Measurements from ENCODE around the gene CASS4.

DNA sequence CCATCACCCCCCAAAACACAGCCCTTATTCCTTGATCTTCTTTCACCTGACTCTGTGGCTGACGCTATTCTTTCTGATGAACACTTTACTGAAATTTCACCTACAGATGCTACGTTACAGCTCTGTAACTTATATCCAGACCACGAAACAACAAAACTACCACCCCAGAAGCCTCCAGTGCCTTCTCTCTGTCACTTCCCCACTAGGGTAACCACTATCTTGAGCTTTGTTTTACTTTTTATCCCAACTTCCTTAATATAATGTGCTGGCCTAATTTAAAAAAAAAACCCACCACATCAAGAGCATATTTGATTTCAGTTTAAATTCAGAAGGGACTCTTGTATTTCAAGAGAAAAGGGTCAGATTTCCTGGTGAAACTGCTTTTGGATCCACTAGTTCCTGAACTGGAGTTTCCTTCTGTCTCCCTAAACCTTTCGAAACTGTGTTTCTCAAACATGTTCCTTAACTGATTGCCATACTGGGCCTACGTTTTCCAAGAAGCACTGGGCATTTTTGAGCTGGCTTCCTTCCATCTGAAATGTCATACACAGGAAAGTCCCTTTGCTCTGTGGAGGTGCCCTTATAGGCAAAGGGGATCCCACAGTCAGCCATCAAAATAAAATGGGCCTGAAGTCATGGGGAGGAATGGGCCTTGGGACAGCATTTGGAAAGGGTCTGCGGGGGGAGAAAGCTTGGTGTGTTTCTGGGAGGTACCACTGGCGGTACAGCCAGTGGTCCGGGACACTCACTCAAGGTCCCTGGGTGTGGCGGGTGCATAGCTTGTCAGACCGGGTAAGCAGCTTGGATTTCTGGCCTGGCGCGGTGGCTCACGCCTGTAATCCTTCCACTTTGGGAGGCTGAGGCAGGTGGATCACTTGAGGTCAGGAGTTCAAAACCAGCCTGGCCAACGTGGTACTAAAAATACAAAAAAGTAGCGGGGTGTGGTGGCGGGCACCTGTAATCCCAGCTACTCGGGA lies 30.6 kb downstream of the CASS4 start:
- TF ChIP-seq, protein P1, sequence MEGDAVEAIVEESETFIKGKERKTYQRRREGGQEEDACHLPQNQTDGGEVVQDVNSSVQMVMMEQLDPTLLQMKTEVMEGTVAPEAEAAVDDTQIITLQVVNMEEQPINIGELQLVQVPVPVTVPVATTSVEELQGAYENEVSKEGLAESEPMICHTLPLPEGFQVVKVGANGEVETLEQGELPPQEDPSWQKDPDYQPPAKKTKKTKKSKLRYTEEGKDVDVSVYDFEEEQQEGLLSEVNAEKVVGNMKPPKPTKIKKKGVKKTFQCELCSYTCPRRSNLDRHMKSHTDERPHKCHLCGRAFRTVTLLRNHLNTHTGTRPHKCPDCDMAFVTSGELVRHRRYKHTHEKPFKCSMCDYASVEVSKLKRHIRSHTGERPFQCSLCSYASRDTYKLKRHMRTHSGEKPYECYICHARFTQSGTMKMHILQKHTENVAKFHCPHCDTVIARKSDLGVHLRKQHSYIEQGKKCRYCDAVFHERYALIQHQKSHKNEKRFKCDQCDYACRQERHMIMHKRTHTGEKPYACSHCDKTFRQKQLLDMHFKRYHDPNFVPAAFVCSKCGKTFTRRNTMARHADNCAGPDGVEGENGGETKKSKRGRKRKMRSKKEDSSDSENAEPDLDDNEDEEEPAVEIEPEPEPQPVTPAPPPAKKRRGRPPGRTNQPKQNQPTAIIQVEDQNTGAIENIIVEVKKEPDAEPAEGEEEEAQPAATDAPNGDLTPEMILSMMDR (conservative IDR thresholded peaks at IDR 0.05 in 1 of 2, IDR thresholded peaks at IDR 0.05 in 1 of 2; ENCODE audit: low read depth in 1 of 2, low read length in 2 of 2), result no peak
- no peak for TF ChIP-seq EZH2 (IDR thresholded peaks at IDR 0.05; ENCODE audit: low read length, missing control alignments)

Data from fibroblast of lung (primary cell).